IPS DF 6.9 (cell line): ENCODE data around the gene KCNJ14.

Source experiments
- DNase-seq: peaks from one replicate; pipeline ENCODE4 v3.0.0-alpha.2; 2013; ENCODE audit warnings: low read depth, low spot score
- H3K27ac ChIP-seq: one replicate; pipeline ENCODE4 v1.5.1; 2013; ENCODE audit warnings: low read length, control low read depth
- H3K27me3 ChIP-seq: 2 replicates; pipeline ENCODE4 v1.6.1; 2013; ENCODE audit warnings: mild to moderate bottlenecking, low read length; ENCODE audit not compliant: control insufficient read depth, insufficient read depth
- H3K36me3 ChIP-seq: 2 replicates; pipeline ENCODE4 v1.6.1; 2013; ENCODE audit warnings: low read length; ENCODE audit not compliant: control insufficient read depth, insufficient read depth
- H3K4me1 ChIP-seq: 2 replicates; pipeline ENCODE4 v1.6.1; 2013; ENCODE audit warnings: low read length; ENCODE audit not compliant: control insufficient read depth, insufficient read depth
- H3K4me3 ChIP-seq: 2 replicates; pipeline ENCODE4 v1.5.1; 2013; ENCODE audit warnings: mild to moderate bottlenecking, low read length
- H3K9me3 ChIP-seq: 2 replicates; pipeline ENCODE4 v1.6.1; 2013; ENCODE audit warnings: low read length, inconsistent platforms; ENCODE audit not compliant: control insufficient read depth, insufficient read depth
- WGBS: extraction: QIAGEN DNeasy Blood & Tissue Kit; methylation state at CpG from one replicate; pipeline ENCODE4 v1.1.7; 2013; ENCODE audit warnings: mixed read lengths, missing lambda C conversion rate; ENCODE audit not compliant: insufficient read length, insufficient coverage; 5-methylcytosine and 5-hydroxymethylcytosine counted together

KCNJ14 gene

DNA sequence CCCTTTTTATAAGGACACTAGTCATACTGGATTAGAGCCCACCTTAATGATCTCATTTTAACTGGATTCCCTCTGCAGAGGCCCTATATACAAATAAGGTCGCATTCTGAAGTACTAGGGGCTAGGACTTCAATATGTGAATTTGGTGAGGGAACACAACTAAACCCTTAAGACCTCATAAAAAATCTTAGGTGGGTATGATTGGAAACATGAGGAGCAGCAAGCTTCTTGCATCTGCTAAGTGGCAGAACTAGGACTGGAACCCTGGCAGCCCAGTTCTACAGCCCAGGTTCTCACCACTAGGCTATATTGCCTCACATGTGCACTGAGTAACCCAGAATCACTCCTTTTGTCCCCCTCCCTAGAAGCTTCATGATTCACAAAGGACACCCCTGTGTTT, 26.7 kb upstream of the KCNJ14 start:
- Histone ChIP-seq H3K27ac (no peak overlapping the region), H3K9me3 (no peaks in the 10 kb centered on the region), H3K4me3 (no peak overlapping the region), H3K36me3 (no peaks in the 10 kb centered on the region; the same call in 1 of the 2 replicates), H3K4me1 (0 out of 2 replicates have a peak, but pooled peaks cover 1% of the 10 kb centered on the region), H3K27me3 (no peaks in the 10 kb centered on the region)
- DNase-seq, result no peak
- no CpG with 5 or more reads among the region's 1 CpG for WGBS

GRCh38 chr19:48433337-48433736, 22.0 kb upstream of the KCNJ14 start:
- no peaks in the 10 kb centered on the region for H3K9me3 ChIP-seq
- no peaks in the 10 kb centered on the region; the same call in 1 of the 2 replicates for H3K36me3 ChIP-seq
- H3K27me3 ChIP-seq, result no peaks in the 10 kb centered on the region
- WGBS, result no CpG with 5 or more reads among the region's 8 CpGs
- no peak overlapping the region for H3K27ac ChIP-seq
- no peak for DNase-seq
- H3K4me3 ChIP-seq, result no peak overlapping the region
- no peaks in the 10 kb centered on the region for H3K4me1 ChIP-seq

GRCh38 chr19:48436586-48436985, 18.8 kb upstream of the KCNJ14 start:
- no CpG with 5 or more reads among the region's 5 CpGs for WGBS
- Histone ChIP-seq H3K27me3 (no peaks in the 10 kb centered on the region), H3K36me3 (no peaks in the 10 kb centered on the region), H3K4me1 (no peaks in the 10 kb centered on the region), H3K27ac (no peak overlapping the region), H3K4me3 (no peak overlapping the region), H3K9me3 (no peaks in the 10 kb centered on the region)
- no peak for DNase-seq

DNA sequence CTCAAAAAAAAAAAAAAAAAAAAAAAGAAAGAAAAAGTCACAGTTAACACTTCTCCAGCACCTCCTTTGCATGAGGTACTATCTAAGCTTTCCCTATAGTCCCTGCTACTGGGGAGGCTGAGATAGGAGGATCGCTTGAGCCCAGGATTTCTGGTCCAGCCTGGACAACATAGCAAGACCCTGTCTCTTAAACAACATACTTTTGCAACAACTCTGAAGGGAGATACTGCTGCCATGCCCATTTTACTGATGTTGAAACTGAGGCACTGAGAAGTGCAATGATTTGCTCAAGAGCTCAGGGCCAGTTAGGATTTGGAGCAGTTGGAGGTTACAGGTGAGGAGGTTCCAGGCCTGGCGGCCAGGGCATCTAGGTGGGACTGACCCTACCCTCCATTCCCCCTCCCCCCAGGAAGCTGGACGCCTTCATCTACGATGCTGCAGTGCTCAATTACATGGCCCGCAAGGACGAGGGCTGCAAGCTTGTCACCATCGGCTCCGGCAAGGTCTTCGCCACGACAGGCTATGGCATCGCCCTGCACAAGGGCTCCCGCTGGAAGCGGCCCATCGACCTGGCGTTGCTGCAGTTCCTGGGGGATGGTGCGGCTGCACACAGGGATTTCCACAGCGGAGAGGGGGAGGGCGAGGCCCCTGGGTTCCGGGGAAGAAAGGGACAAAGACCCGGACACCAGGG, 13.9 kb upstream of the KCNJ14 start:
- WGBS, result no CpG with 5 or more reads among the region's 20 CpGs
- H3K36me3 ChIP-seq, result peaks cover 2% of the 10 kb centered on the region; the same call in 1 of the 2 replicates
- no peak overlapping the region for H3K4me3 ChIP-seq
- H3K4me1 ChIP-seq, result peaks cover 3% of the 10 kb centered on the region
- no peak for DNase-seq
- H3K27ac ChIP-seq, result no peak overlapping the region
- no peaks in the 10 kb centered on the region for H3K9me3 ChIP-seq
- H3K27me3 ChIP-seq, result no peaks in the 10 kb centered on the region

- Histone ChIP-seq H3K27me3 (no peaks in the 10 kb centered on the region), H3K27ac (no peak overlapping the region), H3K4me3 (no peak overlapping the region), H3K36me3 (peaks cover 2% of the 10 kb centered on the region; the same call in 1 of the 2 replicates), H3K9me3 (no peaks in the 10 kb centered on the region), H3K4me1 (peaks cover 3% of the 10 kb centered on the region)
- no peak for DNase-seq
- WGBS, result no CpG with 5 or more reads among the region's 94 CpGs
Observed at GRCh38 chr19:48442116-48443035, 13.0 kb upstream of the KCNJ14 start.

DNA sequence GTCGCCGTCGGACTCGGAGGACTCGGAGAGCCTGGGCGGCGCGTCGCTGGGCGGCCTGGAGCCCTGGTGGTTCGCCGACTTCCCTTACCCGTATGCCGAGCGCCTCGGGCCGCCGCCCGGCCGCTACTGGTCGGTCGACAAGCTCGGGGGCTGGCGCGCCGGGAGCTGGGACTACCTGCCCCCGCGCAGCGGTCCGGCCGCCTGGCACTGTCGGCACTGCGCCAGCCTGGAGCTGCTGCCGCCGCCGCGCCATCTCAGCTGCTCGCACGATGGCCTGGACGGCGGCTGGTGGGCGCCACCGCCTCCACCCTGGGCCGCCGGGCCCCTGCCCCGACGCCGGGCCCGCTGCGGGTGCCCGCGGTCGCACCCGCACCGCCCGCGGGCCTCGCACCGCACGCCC, 12.1 kb upstream of the KCNJ14 start:
- Histone ChIP-seq H3K4me1 (peaks cover 3% of the 10 kb centered on the region), H3K27me3 (no peaks in the 10 kb centered on the region), H3K9me3 (no peaks in the 10 kb centered on the region), H3K36me3 (peaks cover 4% of the 10 kb centered on the region; the same call in 1 of the 2 replicates), H3K27ac (no peak overlapping the region), H3K4me3 (peak overlapping the region; percentile 19)
- no peak for DNase-seq
- WGBS, result no CpG with 5 or more reads among the region's 60 CpGs

DNA sequence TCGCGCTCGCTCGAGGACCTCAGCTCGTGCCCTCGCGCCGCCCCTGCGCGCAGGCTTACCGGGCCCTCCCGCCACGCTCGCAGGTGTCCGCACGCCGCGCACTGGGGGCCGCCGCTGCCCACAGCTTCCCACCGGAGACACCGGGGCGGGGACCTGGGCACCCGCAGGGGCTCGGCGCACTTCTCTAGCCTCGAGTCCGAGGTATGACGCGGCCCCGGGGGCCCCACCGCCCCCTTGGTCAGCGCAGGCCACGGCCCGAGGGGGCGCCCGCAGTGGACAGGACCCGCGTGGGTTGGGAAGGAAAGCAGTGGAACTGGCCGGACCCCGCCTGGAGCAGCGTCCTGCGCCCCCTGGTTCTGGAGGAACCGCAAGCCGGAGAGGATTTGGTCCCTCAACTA, 11.6 kb upstream of the KCNJ14 start:
- no peak for DNase-seq
- Histone ChIP-seq H3K27ac (no peak overlapping the region), H3K4me3 (no peak overlapping the region)

GRCh38 chr19:48444129-48444935, 11.0 kb upstream of the KCNJ14 start:
- Histone ChIP-seq H3K36me3 (peaks cover 7% of the 10 kb centered on the region), H3K27ac (no peak overlapping the region), H3K27me3 (no peaks in the 10 kb centered on the region), H3K4me1 (peaks cover 3% of the 10 kb centered on the region), H3K9me3 (no peaks in the 10 kb centered on the region), H3K4me3 (no peak overlapping the region)
- WGBS, result no CpG with 5 or more reads among the region's 38 CpGs
- DNase-seq, result no peak

More for the DNA sequence above, 11.6 kb upstream of the KCNJ14 start:
- H3K9me3 ChIP-seq, result no peaks in the 10 kb centered on the region
- H3K27me3 ChIP-seq, result no peaks in the 10 kb centered on the region
- H3K36me3 ChIP-seq, result peaks cover 7% of the 10 kb centered on the region
- no CpG with 5 or more reads among the region's 45 CpGs for WGBS
- H3K4me1 ChIP-seq, result peaks cover 3% of the 10 kb centered on the region

- peaks cover 3% of the 10 kb centered on the region for H3K4me1 ChIP-seq
- WGBS, result no CpG with 5 or more reads among the region's 3 CpGs
- H3K27ac ChIP-seq, result no peak overlapping the region
- no peaks in the 10 kb centered on the region for H3K27me3 ChIP-seq
- peaks cover 10% of the 10 kb centered on the region for H3K36me3 ChIP-seq
- no peak overlapping the region; the same call in 1 of the 2 replicates for H3K4me3 ChIP-seq
- no peaks in the 10 kb centered on the region for H3K9me3 ChIP-seq
- no peak for DNase-seq
Observed at GRCh38 chr19:48444936-48445200, 10.5 kb upstream of the KCNJ14 start.

- no peak overlapping the region for H3K27ac ChIP-seq
- H3K27me3 ChIP-seq, result no peaks in the 10 kb centered on the region
- H3K4me3 ChIP-seq, result peak overlapping the region; percentile 96; the same call in 1 of the 2 replicates
- no peaks in the 10 kb centered on the region for H3K9me3 ChIP-seq
- peaks cover 12% of the 10 kb centered on the region for H3K36me3 ChIP-seq
- peaks cover 3% of the 10 kb centered on the region for H3K4me1 ChIP-seq
- no peak for DNase-seq
- WGBS, result no CpG with 5 or more reads among the region's 6 CpGs
Observed at GRCh38 chr19:48445256-48445605, 10.1 kb upstream of the KCNJ14 start.
